MM.1S (cell line): ENCODE measurements around the gene SLC25A26.

Experiments used
- DNase-seq: peaks from one replicate; pipeline ENCODE4 v3.0.0-alpha.2; 2015
- H2AFZ ChIP-seq: fragments of 300-600 bp; sonication (generic); 2 replicates; pipeline ENCODE4 v1.6.0; 2016; ENCODE audit warnings: antibody characterized with exemption, low read length
- H3F3A ChIP-seq: fragments of 300-600 bp; sonication (generic); 2 replicates; pipeline ENCODE4 v1.6.1; 2016; ENCODE audit warnings: mild to moderate bottlenecking, antibody characterized with exemption, low read length, moderate library complexity, mixed read lengths; ENCODE audit not compliant: insufficient read depth
- H3K27ac ChIP-seq: fragments of 300-600 bp; sonication (generic); 2 replicates; pipeline ENCODE4 v1.5.1; 2016; ENCODE audit warnings: mild to moderate bottlenecking, low read length
- H3K27me3 ChIP-seq: fragments of 300-600 bp; sonication (generic); replicated peaks from 2 replicates; pipeline ENCODE4 v1.6.0; 2016; ENCODE audit warnings: low read length; ENCODE audit not compliant: insufficient read depth
- H3K36me3 ChIP-seq: fragments of 300-600 bp; sonication (generic); replicated peaks from 2 replicates; pipeline ENCODE4 v1.6.1; 2016; ENCODE audit warnings: mild to moderate bottlenecking, low read length, mixed read lengths; ENCODE audit not compliant: insufficient read depth
- H3K4me1 ChIP-seq: fragments of 300-600 bp; sonication (generic); 2 replicates; pipeline ENCODE4 v1.6.1; 2016; ENCODE audit warnings: low read length, mixed read lengths
- H3K4me2 ChIP-seq: fragments of 300-600 bp; sonication (generic); 2 replicates; pipeline ENCODE4 v1.6.0; 2016; ENCODE audit warnings: low read depth, low read length
- H3K4me3 ChIP-seq: fragments of 300-600 bp; sonication (generic); 2 replicates; pipeline ENCODE4 v1.5.1; 2016; ENCODE audit warnings: low read length, mixed read lengths
- H3K79me2 ChIP-seq: fragments of 300-600 bp; sonication (generic); 2 replicates; pipeline ENCODE4 v1.6.1; 2016; ENCODE audit warnings: mixed run types, low read length, mixed read lengths
- H3K9ac ChIP-seq: fragments of 300-600 bp; sonication (generic); 2 replicates; pipeline ENCODE4 v1.6.1; 2016; ENCODE audit warnings: low read length, mixed read lengths
- H3K9me2 ChIP-seq: fragments of 300-600 bp; sonication (generic); replicated peaks from 2 replicates; pipeline ENCODE4 v1.6.1; 2016; ENCODE audit warnings: mild to moderate bottlenecking, low read length, mixed read lengths; ENCODE audit not compliant: insufficient read depth
- H3K9me3 ChIP-seq: fragments of 300-600 bp; sonication (generic); replicated peaks from 2 replicates; pipeline ENCODE4 v1.6.1; 2016; ENCODE audit warnings: mild to moderate bottlenecking, low read length, mixed read lengths; ENCODE audit not compliant: insufficient read depth
- H4K20me1 ChIP-seq: fragments of 300-600 bp; sonication (generic); 2 replicates; pipeline ENCODE4 v1.6.1; 2016; ENCODE audit warnings: mild to moderate bottlenecking, low read length, moderate library complexity, mixed read lengths; ENCODE audit not compliant: insufficient read depth
- EZH2 ChIP-seq: fragments of 300-600 bp; sonication (generic); optimal IDR thresholded peaks from 2 replicates; pipeline ENCODE3; 2017; ENCODE audit warnings: low read depth, mild to moderate bottlenecking, antibody characterized with exemption, low read length, mixed read lengths
- EZH2phosphoT487 ChIP-seq: fragments of 300-600 bp; sonication (generic); IDR thresholded peaks from 2 replicates; pipeline ENCODE4 v1.6.1; 2018; ENCODE audit warnings: antibody characterized with exemption, low read length
- TF ChIP-seq, protein P1 (sequence below): fragments of 300-600 bp; sonication (generic); IDR thresholded peaks from 2 replicates; pipeline ENCODE4 v1.5.1; 2016; ENCODE audit warnings: antibody characterized with exemption, low read length, mixed read lengths

The SLC25A26 gene

GRCh38 chr3:66362541-66362941, 141.7 kb downstream of the SLC25A26 start:
- H2AFZ ChIP-seq: no peak overlapping the region
- H3K79me2 ChIP-seq: no peaks in the 10 kb centered on the region
- no peaks in the 10 kb centered on the region for H3F3A ChIP-seq
- H3K9me3 ChIP-seq: no peaks in the 10 kb centered on the region
- no peaks in the 10 kb centered on the region for H3K27me3 ChIP-seq
- DNase-seq: no peak
- no peaks in the 10 kb centered on the region for H4K20me1 ChIP-seq
- H3K4me3 ChIP-seq: no peak overlapping the region
- H3K9me2 ChIP-seq: no peaks in the 10 kb centered on the region
- H3K9ac ChIP-seq: no peak overlapping the region
- TF ChIP-seq, protein P1, sequence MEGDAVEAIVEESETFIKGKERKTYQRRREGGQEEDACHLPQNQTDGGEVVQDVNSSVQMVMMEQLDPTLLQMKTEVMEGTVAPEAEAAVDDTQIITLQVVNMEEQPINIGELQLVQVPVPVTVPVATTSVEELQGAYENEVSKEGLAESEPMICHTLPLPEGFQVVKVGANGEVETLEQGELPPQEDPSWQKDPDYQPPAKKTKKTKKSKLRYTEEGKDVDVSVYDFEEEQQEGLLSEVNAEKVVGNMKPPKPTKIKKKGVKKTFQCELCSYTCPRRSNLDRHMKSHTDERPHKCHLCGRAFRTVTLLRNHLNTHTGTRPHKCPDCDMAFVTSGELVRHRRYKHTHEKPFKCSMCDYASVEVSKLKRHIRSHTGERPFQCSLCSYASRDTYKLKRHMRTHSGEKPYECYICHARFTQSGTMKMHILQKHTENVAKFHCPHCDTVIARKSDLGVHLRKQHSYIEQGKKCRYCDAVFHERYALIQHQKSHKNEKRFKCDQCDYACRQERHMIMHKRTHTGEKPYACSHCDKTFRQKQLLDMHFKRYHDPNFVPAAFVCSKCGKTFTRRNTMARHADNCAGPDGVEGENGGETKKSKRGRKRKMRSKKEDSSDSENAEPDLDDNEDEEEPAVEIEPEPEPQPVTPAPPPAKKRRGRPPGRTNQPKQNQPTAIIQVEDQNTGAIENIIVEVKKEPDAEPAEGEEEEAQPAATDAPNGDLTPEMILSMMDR: no peak
- TF ChIP-seq EZH2phosphoT487: no peak
- TF ChIP-seq EZH2: no peak
- H3K4me1 ChIP-seq: no peaks in the 10 kb centered on the region
- no peak overlapping the region for H3K27ac ChIP-seq
- no peaks in the 10 kb centered on the region for H3K36me3 ChIP-seq
- H3K4me2 ChIP-seq: no peak overlapping the region

DNA sequence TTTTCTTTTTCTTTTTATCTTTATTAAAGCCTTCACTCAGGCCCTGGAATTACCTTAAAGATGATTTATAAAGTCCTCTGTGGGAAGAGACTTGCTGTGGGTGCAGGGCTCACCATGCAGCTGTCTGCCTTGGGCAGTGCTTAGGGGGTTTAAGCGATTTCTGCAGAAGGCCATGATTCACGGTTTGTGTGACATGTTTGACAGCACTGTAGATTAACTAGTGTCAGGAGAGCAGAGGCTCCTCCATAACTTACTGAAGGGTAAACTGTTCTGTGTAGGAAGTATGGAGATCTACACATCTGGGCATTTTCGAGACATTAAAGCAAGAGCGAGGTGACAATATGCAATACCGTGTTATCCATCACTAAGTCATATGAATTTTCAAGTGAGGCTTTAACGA, 142.3 kb downstream of the SLC25A26 start:
- H3K27ac ChIP-seq: no peak overlapping the region
- no peaks in the 10 kb centered on the region for H3K9me3 ChIP-seq
- no peaks in the 10 kb centered on the region for H3F3A ChIP-seq
- no peak overlapping the region for H3K9ac ChIP-seq
- H3K36me3 ChIP-seq: no peaks in the 10 kb centered on the region
- no peaks in the 10 kb centered on the region for H3K9me2 ChIP-seq
- no peak overlapping the region for H2AFZ ChIP-seq
- H3K4me2 ChIP-seq: no peak overlapping the region
- no peak overlapping the region for H3K4me3 ChIP-seq
- no peaks in the 10 kb centered on the region for H4K20me1 ChIP-seq
- TF ChIP-seq, protein P1: no peak
- no peak for TF ChIP-seq EZH2
- TF ChIP-seq EZH2phosphoT487: no peak
- no peak for DNase-seq
- no peaks in the 10 kb centered on the region for H3K27me3 ChIP-seq
- no peaks in the 10 kb centered on the region for H3K79me2 ChIP-seq
- no peaks in the 10 kb centered on the region for H3K4me1 ChIP-seq

- Histone ChIP-seq H2AFZ (no peak overlapping the region), H3K27ac (no peak overlapping the region), H3K9ac (no peak overlapping the region), H3K4me3 (no peak overlapping the region), H3K4me1 (no peaks in the 10 kb centered on the region), H3K79me2 (no peaks in the 10 kb centered on the region), H3K9me3 (no peaks in the 10 kb centered on the region), H4K20me1 (no peaks in the 10 kb centered on the region), H3K9me2 (no peaks in the 10 kb centered on the region), H3K27me3 (no peaks in the 10 kb centered on the region), H3K36me3 (no peaks in the 10 kb centered on the region), H3K4me2 (no peak overlapping the region), H3F3A (no peaks in the 10 kb centered on the region)
- TF ChIP-seq, protein P1: no peak
- no peak for TF ChIP-seq EZH2
- no peak for TF ChIP-seq EZH2phosphoT487
- DNase-seq: no peak
Measured at GRCh38 chr3:66365080-66365479, 144.3 kb downstream of the SLC25A26 start.
